Type B pancreatic cell (in vitro differentiated cells): Measurements from ENCODE around the gene MRPL11. TPM values are rescaled to one million over a fixed set of nuclear protein-coding genes. Genes with fewer than 3 reads are reported as not detected.
"Not testable (repeated sequence)": the region's sequence is repeated elsewhere in the genome, so short reads cannot be mapped to it uniquely, and the experiment has no call there.

Experiments
- DNase-seq: peaks from one replicate; pipeline ENCODE4 v3.0.0; 2021; ENCODE audit warnings: mixed read lengths; ENCODE audit not compliant: unreplicated experiment; ENCODE audit errors: extremely low spot score
- H3K27ac Mint-ChIP-seq: 2 replicates; pipeline ENCODE4 v1.8.0; 2021; ENCODE audit warnings: mild to moderate bottlenecking, mixed read lengths
- H3K27me3 Mint-ChIP-seq: 2 replicates; pipeline ENCODE4 v1.8.0; 2021; ENCODE audit warnings: mixed read lengths
- H3K36me3 Mint-ChIP-seq: 2 replicates; pipeline ENCODE4 v1.8.0; 2021; ENCODE audit warnings: mixed read lengths
- H3K4me1 Mint-ChIP-seq: one replicate; pipeline ENCODE4 v1.8.0; 2021; ENCODE audit warnings: mixed read lengths; ENCODE audit not compliant: unreplicated experiment
- H3K4me3 Mint-ChIP-seq: 2 replicates; pipeline ENCODE4 v1.8.0; 2021; ENCODE audit warnings: mild to moderate bottlenecking, mixed read lengths
- H3K9me3 Mint-ChIP-seq: 2 replicates; pipeline ENCODE4 v1.8.0; 2021; ENCODE audit warnings: mixed read lengths
- total RNA-seq: library from RNA; stranded (reverse); gene quantifications from 2 replicates; pipeline ENCODE4 v1.2.1, GENCODE V29; 2021; ENCODE audit warnings: low replicate concordance
- TF ChIP-seq, protein P1 (sequence below): fragments of 200-600 bp; sonication (generic); conservative IDR thresholded peaks from 2 replicates; pipeline ENCODE4 v1.5.0; 2021; ENCODE audit warnings: antibody characterized with exemption, mild to moderate bottlenecking

The MRPL11 gene
- total RNA-seq, 1 donor from 2014 or later, result 69.8 TPM

DNA sequence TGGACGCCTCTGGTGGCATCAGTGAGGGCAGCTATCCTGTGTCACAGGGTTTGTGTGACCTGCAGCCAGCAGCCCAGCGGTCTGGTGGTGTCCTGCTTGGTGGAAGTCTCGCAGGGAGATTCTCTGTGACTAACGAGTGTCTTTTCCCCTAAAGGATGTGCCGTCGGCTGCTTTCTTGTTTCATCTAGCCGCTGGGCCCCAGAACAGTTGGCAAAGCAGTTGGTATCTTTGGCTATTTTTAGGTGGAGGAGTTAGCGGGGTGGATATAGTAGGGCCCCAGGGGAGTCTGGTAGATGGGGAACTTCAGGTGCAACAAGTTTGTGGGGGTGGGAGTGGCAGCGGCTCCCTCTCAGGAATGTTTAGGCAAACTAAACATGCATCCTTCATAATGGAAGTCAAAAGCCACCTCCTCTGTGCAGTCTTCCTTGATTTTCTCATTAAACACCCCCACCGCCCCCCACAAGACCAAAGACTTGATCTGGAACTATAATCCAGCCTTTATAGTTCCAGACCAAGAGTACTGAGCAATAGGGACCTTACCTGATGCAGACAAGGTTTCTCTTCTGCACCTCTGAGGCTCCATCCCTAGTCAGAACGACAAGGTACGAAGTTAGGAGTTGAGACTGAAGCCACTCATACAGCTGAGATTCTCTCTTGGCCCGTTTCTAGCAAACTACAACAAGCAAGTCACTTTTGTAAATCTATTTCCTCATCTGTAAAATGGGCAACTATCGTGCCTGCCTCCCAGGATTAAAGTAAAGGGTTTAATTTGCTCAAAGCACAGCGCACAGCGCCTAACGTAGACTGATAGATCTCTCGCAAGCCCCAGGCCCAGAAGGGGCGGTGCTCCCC is 27.0 kb upstream of the MRPL11 start:
- Mint-ChIP-seq H3K9me3 (no peaks in the 10 kb centered on the region), H3K36me3 (no peaks in the 10 kb centered on the region), H3K4me3 (peak overlapping the region; percentile 91), H3K4me1 (peaks cover 15% of the 10 kb centered on the region), H3K27me3 (peaks cover 4% of the 10 kb centered on the region), H3K27ac (peak overlapping the region; percentile 63)
- TF ChIP-seq, protein P1, sequence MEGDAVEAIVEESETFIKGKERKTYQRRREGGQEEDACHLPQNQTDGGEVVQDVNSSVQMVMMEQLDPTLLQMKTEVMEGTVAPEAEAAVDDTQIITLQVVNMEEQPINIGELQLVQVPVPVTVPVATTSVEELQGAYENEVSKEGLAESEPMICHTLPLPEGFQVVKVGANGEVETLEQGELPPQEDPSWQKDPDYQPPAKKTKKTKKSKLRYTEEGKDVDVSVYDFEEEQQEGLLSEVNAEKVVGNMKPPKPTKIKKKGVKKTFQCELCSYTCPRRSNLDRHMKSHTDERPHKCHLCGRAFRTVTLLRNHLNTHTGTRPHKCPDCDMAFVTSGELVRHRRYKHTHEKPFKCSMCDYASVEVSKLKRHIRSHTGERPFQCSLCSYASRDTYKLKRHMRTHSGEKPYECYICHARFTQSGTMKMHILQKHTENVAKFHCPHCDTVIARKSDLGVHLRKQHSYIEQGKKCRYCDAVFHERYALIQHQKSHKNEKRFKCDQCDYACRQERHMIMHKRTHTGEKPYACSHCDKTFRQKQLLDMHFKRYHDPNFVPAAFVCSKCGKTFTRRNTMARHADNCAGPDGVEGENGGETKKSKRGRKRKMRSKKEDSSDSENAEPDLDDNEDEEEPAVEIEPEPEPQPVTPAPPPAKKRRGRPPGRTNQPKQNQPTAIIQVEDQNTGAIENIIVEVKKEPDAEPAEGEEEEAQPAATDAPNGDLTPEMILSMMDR, result no peak
- DNase-seq, result no peak

DNA sequence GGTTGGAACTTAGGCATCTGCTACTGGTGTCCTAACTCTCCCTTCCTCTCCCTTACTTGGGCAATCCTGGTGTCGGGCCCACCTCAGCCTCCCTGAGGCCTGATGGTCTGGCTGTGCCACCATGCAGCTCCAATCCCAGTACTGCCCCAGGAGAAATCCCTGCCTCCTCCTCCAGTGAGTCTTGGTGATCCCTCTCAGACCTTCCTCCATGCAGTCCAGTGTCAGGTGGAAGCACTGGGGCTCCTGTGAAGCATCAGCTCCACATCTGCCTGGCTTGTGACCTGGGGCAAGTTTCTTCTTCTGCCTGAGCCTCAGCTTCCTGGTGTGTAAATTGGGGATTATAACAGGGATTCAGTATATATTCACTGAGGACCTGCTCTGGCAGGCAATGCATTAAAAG is 26.3 kb upstream of the MRPL11 start:
- Mint-ChIP-seq H3K9me3 (no peaks in the 10 kb centered on the region), H3K4me1 (peaks cover 11% of the 10 kb centered on the region), H3K27me3 (peaks cover 4% of the 10 kb centered on the region), H3K27ac (no peak overlapping the region), H3K4me3 (peak overlapping the region; percentile 91), H3K36me3 (no peaks in the 10 kb centered on the region)
- no peak for DNase-seq
- TF ChIP-seq, protein P1, result no peak

DNA sequence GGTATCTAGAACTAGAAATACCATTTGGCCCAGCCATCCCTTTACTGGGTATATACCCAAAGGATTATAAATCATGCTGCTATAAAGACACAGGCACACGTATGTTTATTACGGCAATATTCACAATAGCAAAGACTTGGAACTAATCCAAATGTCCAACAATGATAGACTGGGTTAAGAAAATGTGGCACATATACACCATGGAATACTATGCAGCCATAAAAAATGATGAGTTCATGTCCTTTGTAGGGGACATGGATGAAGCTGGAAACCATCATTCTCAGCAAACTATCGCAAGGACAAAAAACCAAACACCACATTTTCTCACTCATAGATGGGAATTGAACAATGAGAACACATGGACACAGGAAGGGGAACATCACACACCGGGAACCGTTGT is 25.5 kb upstream of the MRPL11 start:
- not testable (repeated sequence) for DNase-seq, H3K36me3 Mint-ChIP-seq, H3K27ac Mint-ChIP-seq, H3K9me3 Mint-ChIP-seq, H3K27me3 Mint-ChIP-seq, H3K4me3 Mint-ChIP-seq
- H3K4me1 Mint-ChIP-seq, result peaks cover 10% of the 10 kb centered on the region

DNA sequence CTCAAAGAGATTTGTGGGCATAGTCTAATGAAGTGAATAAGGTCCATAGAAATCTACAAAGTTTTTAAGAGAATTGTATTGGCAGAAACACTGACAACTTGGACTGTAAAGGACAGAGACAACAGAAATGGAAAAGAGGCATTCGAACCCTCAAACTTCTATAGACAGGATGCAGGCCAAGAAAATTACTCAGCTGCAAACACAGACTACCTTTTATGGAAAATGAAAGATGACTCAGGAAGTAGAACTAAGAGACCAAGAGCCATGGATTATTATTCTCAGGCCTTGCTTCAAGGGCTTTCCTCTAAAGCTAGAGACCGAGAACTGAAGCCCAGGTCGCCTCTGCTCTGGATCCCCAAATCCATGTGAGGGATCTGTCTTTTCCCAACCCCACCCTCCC is 24.3 kb upstream of the MRPL11 start:
- DNase-seq, result no peak
- Mint-ChIP-seq H3K27ac (no peak overlapping the region), H3K27me3 (peaks cover 4% of the 10 kb centered on the region), H3K4me1 (peaks cover 5% of the 10 kb centered on the region), H3K36me3 (no peaks in the 10 kb centered on the region), H3K4me3 (no peak overlapping the region), H3K9me3 (no peaks in the 10 kb centered on the region)
- TF ChIP-seq, protein P1, result no peak

- no peaks in the 10 kb centered on the region for H3K36me3 Mint-ChIP-seq
- no peaks in the 10 kb centered on the region for H3K9me3 Mint-ChIP-seq
- H3K4me3 Mint-ChIP-seq, result no peak overlapping the region
- no peak overlapping the region for H3K27ac Mint-ChIP-seq
- H3K27me3 Mint-ChIP-seq, result peaks cover 4% of the 10 kb centered on the region
- H3K4me1 Mint-ChIP-seq, result peaks cover 5% of the 10 kb centered on the region
- DNase-seq, result no peak
- TF ChIP-seq, protein P1, result no peak
These were observed 23.4 kb upstream of the MRPL11 start for GRCh38 chr11:66462010-66462409.

DNA sequence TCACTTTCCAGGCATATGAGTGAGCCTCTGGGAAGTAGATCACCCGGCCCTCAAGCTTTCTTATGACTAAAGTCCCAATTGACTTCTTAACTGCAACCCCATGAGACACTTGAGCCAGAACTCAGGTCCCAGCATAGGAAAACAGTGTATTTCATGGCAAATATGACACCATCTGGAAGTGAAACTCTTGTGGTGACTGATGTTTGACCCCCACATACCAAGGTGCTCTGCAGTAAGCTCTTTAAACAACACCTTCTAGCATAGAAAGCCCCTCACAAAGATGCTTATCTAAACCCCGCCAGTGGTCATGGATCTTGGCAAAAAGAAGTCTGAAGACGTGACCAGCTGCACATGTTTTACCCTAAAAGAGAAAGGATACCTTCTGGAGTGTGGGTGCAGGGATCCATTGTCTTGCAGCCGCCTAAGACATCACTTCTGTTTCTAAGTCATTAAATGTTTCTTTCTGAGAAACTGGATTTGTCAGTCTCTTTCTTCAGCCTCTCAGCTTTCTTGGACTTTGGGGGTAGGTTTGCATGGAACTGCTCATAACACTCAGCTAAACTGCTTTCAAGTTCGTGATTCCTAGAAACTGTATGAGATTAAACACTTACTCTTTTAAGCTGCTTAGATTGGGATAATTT is 20.6 kb upstream of the MRPL11 start:
- Mint-ChIP-seq H3K4me1 (peaks cover under 1% of the 10 kb centered on the region), H3K27me3 (peaks cover 14% of the 10 kb centered on the region), H3K27ac (no peak overlapping the region), H3K4me3 (no peak overlapping the region), H3K36me3 (no peaks in the 10 kb centered on the region), H3K9me3 (no peaks in the 10 kb centered on the region)
- TF ChIP-seq, protein P1, result no peak
- DNase-seq, result no peak
